Ascending aorta (tissue), 2 donors: Measurements from ENCODE around the gene WBP2. TPM values are rescaled to one million over a fixed set of nuclear protein-coding genes. Genes with fewer than 3 reads are reported as not detected.

Source experiments
- DNase-seq, 2 donors: peaks; one replicate each; pipeline ENCODE4 v3.0.0-alpha.2; 2019; ENCODE audit warnings: low spot score in 2 of 2
- H3K27ac ChIP-seq, 2 donors: fragments of 200-600 bp; sonication (generic); one replicate each; pipeline ENCODE4 v1.5.1; 2016 to 2017; ENCODE audit warnings: mild to moderate bottlenecking in 1 of 2
- H3K27me3 ChIP-seq: fragments of 200-600 bp; sonication (generic); one replicate; pipeline ENCODE4 v1.5.1; 2017
- H3K36me3 ChIP-seq, 2 donors: fragments of 200-600 bp; sonication (generic); one replicate each; pipeline ENCODE4 v1.5.1; 2016
- H3K4me1 ChIP-seq, 2 donors: fragments of 200-600 bp; sonication (generic); one replicate each; pipeline ENCODE4 v1.5.1; 2016 to 2017; ENCODE audit warnings: mild to moderate bottlenecking in 1 of 2
- H3K4me3 ChIP-seq, 2 donors: fragments of 200-600 bp; sonication (generic); one replicate each; pipeline ENCODE4 v1.5.1; 2016 to 2017; ENCODE audit warnings: mild to moderate bottlenecking in 1 of 2
- H3K9me3 ChIP-seq, 2 donors: fragments of 200-600 bp; sonication (generic); one replicate each; pipeline ENCODE4 v1.5.1; 2016
- intact Hi-C: fragments of 100-400 bp; cut with DNase I; formaldehyde crosslinking; loops from one replicate; pipeline ENCODE4 v1.15.1; 2023
- total RNA-seq: library from RNA; depleted of rRNA; stranded (reverse); fragments of >200 nt; gene quantifications from one replicate; pipeline ENCODE4 v1.1.0, GENCODE V29; 2016
- TF ChIP-seq, protein P1 (sequence below), 3 experiments: fragments of 200-600 bp in 2 of 3; fragments of 450-650 bp in 1 of 3; sonication (generic) in 2 of 3; IDR thresholded peaks; one replicate each; pipeline ENCODE4 v1.5.1; 2016 to 2019; ENCODE audit warnings: antibody characterized with exemption in 3 of 3, mild to moderate bottlenecking in 1 of 3, moderate library complexity in 1 of 3

The WBP2 gene
- total RNA-seq, 1 donor from 2014 or later: 50.7 TPM

DNA sequence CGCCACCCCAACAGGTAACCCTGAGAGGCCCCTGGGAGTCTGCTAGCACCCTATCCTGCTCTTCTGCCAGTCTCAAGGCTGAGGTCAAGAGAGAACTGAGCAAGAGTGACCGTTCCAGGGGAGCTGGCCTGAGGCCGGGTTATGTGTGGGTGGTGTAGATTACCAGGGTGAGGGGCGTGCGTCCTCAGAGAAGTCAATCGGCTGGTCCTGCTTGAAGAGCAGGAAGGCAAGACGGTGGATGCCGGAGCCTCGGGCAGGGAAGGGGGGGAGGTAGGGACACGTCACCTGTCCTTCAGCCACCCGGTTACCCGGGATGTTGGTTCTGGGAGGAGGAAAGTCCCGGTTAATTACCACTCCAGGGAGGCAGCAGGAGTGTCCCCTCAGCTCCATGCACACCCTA, 44.2 kb upstream of the WBP2 start:
- Histone ChIP-seq H3K4me3 (no peak overlapping the region), H3K36me3 (peaks cover 42 to 45% of the 10 kb centered on the region in 2 donors), H3K4me1 (peaks cover 6 to 24% of the 10 kb centered on the region in 2 donors), H3K9me3 (no peaks in the 10 kb centered on the region), H3K27ac (no peak overlapping the region), H3K27me3 (no peaks in the 10 kb centered on the region)
- TF ChIP-seq, protein P1, sequence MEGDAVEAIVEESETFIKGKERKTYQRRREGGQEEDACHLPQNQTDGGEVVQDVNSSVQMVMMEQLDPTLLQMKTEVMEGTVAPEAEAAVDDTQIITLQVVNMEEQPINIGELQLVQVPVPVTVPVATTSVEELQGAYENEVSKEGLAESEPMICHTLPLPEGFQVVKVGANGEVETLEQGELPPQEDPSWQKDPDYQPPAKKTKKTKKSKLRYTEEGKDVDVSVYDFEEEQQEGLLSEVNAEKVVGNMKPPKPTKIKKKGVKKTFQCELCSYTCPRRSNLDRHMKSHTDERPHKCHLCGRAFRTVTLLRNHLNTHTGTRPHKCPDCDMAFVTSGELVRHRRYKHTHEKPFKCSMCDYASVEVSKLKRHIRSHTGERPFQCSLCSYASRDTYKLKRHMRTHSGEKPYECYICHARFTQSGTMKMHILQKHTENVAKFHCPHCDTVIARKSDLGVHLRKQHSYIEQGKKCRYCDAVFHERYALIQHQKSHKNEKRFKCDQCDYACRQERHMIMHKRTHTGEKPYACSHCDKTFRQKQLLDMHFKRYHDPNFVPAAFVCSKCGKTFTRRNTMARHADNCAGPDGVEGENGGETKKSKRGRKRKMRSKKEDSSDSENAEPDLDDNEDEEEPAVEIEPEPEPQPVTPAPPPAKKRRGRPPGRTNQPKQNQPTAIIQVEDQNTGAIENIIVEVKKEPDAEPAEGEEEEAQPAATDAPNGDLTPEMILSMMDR (IDR thresholded peaks at IDR 0.05): no peak
- no peak for DNase-seq
- intact Hi-C loops: no loop called here

- no peaks in the 10 kb centered on the region for H3K27me3 ChIP-seq
- peaks cover 42 to 45% of the 10 kb centered on the region in 2 donors for H3K36me3 ChIP-seq
- TF ChIP-seq, protein P1 (IDR thresholded peaks at IDR 0.05): no peak
- intact Hi-C loops: no loop called here
- DNase-seq: no peak
- H3K4me3 ChIP-seq: no peak overlapping the region
- H3K9me3 ChIP-seq: no peaks in the 10 kb centered on the region
- peaks cover 2 to 23% of the 10 kb centered on the region in 2 donors for H3K4me1 ChIP-seq
- no peak overlapping the region for H3K27ac ChIP-seq
These were observed 43.7 kb upstream of the WBP2 start for GRCh38 chr17:75898791-75899190.

DNA sequence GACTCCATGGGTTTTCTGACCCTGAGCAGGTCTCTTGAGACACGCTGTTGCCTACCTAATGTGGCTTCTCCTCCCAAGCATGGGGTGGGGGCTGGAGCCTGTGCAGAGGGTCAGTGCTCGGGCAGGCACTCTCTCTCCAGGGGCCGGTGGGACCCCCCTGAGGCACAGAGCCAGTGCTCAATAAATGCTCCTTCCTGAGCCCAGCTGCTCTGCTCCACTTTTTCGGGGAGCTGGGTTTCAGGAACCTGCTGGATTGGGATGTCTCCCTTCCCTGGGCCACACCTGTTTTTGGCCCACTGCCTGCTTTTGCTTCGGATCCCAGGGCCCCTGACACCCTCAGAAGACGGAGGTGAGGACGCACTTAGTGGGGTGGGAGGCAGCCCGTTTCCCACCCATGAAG, 42.9 kb upstream of the WBP2 start:
- peaks cover 0 to 21% of the 10 kb centered on the region in 2 donors for H3K4me1 ChIP-seq
- no peaks in the 10 kb centered on the region for H3K27me3 ChIP-seq
- TF ChIP-seq, protein P1 (IDR thresholded peaks at IDR 0.05): no peak
- H3K9me3 ChIP-seq: no peaks in the 10 kb centered on the region
- peaks cover 42 to 45% of the 10 kb centered on the region in 2 donors for H3K36me3 ChIP-seq
- intact Hi-C loops: no loop called here
- H3K4me3 ChIP-seq: no peak overlapping the region
- no peak overlapping the region for H3K27ac ChIP-seq
- DNase-seq: no peak

DNA sequence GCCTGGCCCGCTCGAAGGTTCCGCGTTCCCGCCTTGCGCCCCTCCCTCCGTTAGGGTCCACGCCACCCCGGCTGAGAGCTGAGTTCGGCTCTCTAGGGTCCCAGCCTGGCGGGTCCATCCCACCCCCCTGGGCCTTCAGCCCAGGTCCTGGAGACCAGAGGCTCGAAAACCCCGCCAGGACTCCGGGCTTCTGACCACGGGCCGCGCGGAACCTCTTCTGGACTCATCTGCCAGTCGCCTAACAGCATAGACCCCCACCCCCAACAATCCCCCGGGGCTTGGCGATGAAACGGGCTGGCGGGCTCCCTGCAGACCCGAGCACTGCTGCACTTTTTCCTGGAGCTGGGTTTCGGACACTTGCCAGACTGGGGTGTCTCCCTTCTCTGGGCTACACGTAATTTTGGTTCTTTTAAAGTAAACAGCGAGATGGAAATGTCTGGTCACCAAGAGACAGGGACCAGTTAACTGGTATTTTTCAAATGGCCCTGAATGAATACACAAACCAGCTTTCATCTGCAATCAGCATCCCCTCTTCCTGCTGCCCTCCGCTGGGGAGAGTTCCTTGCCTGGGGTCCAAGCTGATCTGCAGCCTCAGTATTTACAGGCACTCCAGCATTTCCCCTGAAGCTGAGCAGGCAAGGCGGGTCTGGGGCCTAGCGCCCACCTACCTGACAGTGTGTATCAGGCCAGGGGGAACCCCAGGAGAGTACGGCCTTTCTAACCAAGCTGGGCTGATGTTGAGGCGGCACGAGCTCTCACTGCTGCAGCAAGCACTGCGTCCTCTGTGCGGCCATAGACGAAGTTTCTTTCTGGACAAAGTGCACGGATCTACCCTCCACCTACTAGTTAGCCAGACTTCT, 42.3 kb upstream of the WBP2 start:
- Histone ChIP-seq H3K4me3 (peak overlapping the region; percentile 87 to 96), H3K9me3 (no peaks in the 10 kb centered on the region), H3K27ac (peak overlapping the region; percentile 92 to 96), H3K4me1 (peaks cover 0 to 21% of the 10 kb centered on the region in 2 donors), H3K36me3 (peaks cover 42% of the 10 kb centered on the region in 2 donors), H3K27me3 (no peaks in the 10 kb centered on the region)
- DNase-seq: no peak
- intact Hi-C loops: loop anchor here (2.0 kb wide), 2 partner anchors 81 to 113 kb away; partner anchors contain the start of genes ACOX1, TEN1 and UNK
- TF ChIP-seq, protein P1 (IDR thresholded peaks at IDR 0.05): no peak

- peak; percentile 41 to 94 for DNase-seq
- Histone ChIP-seq H3K4me3 (peak within 1 kb of the TSS; percentile 87 to 96), H3K36me3 (peaks cover 41 to 42% of the 10 kb centered on the region in 2 donors), H3K27me3 (no peaks in the 10 kb centered on the region), H3K9me3 (no peaks in the 10 kb centered on the region), H3K4me1 (peaks cover 0 to 21% of the 10 kb centered on the region in 2 donors), H3K27ac (peak within 1 kb of the TSS; percentile 92 to 96)
- intact Hi-C loops: loop anchor here (1.0 to 2.0 kb wide), 5 partner anchors 18 to 112 kb away; partner anchors contain the start of genes ACOX1, TEN1, TRIM47 and UNK
- TF ChIP-seq, protein P1 (IDR thresholded peaks at IDR 0.05): peak; percentile 56 to 64 (median 58)
These were observed 41.5 kb upstream of the WBP2 start, which contains the start of gene TRIM65 for GRCh38 chr17:75896415-75897159. TSS of gene TRIM65 (minus strand) at chr17:75896951. CDS start at chr17:75896937, 14 bp downstream.
